ENCODE results near the gene SLC39A3. TPM values are rescaled to one million over a fixed set of nuclear protein-coding genes. Genes with fewer than 3 reads are reported as not detected.

The SLC39A3 gene
- total and polyA plus RNA-seq, 2 experiments from 2014 or later = 33.5 to 47.4 TPM

DNA sequence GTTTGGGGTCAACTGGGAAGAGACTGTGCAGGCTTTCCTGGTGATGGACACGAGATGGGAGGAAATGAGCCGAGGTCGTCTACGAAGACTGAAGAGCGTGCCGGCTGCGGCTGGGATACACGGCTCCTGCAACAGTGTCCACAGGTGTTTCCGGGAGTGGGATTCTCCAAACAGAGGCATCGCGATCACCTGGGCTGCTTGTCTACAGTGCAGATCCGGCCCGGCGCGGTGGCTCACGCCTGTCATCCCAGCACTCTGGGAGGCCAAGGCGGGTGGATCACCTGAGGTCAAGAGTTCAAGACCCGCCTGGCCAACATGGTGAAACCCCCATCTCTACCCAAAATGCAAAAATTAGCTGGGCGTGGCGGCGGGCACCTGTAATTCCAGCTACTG, 11.6 kb upstream of the SLC39A3 start:
- Mint-ChIP-seq H3K27ac (no peak overlapping the region), H3K36me3 (ENCODE audit: low read depth) (peaks cover 27% of the 10 kb centered on the region), H3K4me1 (no peaks in the 10 kb centered on the region), H3K27me3 (ENCODE audit: insufficient read depth, low read depth, poor library complexity) (peaks cover 16% of the 10 kb centered on the region), H3K4me3 (no peak overlapping the region), H3K9me3 (no peaks in the 10 kb centered on the region)
- TF ChIP-seq POLR2AphosphoS5 (IDR thresholded peaks at IDR 0.05; ENCODE audit: low read depth) (no peak), CREB1 (CRISPR knock-in tag; IDR thresholded peaks at IDR 0.05; ENCODE audit: low read depth) (no peak), ZNF331 (CRISPR knock-in tag; IDR thresholded peaks at IDR 0.05; ENCODE audit: low read depth) (no peak), ZNF114 (CRISPR knock-in tag; IDR thresholded peaks at IDR 0.05) (no peak), NANOG (IDR thresholded peaks at IDR 0.05; ENCODE audit: borderline replicate concordance) (no peak), STAT1 (IDR thresholded peaks at IDR 0.05; ENCODE audit: unreplicated experiment) (no peak), EZH2 (IDR thresholded peaks at IDR 0.05; ENCODE audit: low read depth, unreplicated experiment) (no peak), JUNB (IDR thresholded peaks at IDR 0.05; ENCODE audit: unreplicated experiment) (no peak)
- TF ChIP-seq, protein P1, sequence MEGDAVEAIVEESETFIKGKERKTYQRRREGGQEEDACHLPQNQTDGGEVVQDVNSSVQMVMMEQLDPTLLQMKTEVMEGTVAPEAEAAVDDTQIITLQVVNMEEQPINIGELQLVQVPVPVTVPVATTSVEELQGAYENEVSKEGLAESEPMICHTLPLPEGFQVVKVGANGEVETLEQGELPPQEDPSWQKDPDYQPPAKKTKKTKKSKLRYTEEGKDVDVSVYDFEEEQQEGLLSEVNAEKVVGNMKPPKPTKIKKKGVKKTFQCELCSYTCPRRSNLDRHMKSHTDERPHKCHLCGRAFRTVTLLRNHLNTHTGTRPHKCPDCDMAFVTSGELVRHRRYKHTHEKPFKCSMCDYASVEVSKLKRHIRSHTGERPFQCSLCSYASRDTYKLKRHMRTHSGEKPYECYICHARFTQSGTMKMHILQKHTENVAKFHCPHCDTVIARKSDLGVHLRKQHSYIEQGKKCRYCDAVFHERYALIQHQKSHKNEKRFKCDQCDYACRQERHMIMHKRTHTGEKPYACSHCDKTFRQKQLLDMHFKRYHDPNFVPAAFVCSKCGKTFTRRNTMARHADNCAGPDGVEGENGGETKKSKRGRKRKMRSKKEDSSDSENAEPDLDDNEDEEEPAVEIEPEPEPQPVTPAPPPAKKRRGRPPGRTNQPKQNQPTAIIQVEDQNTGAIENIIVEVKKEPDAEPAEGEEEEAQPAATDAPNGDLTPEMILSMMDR (conservative IDR thresholded peaks at IDR 0.05; ENCODE audit: low read depth in 2 of 2) = no peak
- TF ChIP-seq, protein P2, sequence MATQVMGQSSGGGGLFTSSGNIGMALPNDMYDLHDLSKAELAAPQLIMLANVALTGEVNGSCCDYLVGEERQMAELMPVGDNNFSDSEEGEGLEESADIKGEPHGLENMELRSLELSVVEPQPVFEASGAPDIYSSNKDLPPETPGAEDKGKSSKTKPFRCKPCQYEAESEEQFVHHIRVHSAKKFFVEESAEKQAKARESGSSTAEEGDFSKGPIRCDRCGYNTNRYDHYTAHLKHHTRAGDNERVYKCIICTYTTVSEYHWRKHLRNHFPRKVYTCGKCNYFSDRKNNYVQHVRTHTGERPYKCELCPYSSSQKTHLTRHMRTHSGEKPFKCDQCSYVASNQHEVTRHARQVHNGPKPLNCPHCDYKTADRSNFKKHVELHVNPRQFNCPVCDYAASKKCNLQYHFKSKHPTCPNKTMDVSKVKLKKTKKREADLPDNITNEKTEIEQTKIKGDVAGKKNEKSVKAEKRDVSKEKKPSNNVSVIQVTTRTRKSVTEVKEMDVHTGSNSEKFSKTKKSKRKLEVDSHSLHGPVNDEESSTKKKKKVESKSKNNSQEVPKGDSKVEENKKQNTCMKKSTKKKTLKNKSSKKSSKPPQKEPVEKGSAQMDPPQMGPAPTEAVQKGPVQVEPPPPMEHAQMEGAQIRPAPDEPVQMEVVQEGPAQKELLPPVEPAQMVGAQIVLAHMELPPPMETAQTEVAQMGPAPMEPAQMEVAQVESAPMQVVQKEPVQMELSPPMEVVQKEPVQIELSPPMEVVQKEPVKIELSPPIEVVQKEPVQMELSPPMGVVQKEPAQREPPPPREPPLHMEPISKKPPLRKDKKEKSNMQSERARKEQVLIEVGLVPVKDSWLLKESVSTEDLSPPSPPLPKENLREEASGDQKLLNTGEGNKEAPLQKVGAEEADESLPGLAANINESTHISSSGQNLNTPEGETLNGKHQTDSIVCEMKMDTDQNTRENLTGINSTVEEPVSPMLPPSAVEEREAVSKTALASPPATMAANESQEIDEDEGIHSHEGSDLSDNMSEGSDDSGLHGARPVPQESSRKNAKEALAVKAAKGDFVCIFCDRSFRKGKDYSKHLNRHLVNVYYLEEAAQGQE (IDR thresholded peaks at IDR 0.05; ENCODE audit: unreplicated experiment) = no peak
- TF ChIP-seq, protein P3, sequence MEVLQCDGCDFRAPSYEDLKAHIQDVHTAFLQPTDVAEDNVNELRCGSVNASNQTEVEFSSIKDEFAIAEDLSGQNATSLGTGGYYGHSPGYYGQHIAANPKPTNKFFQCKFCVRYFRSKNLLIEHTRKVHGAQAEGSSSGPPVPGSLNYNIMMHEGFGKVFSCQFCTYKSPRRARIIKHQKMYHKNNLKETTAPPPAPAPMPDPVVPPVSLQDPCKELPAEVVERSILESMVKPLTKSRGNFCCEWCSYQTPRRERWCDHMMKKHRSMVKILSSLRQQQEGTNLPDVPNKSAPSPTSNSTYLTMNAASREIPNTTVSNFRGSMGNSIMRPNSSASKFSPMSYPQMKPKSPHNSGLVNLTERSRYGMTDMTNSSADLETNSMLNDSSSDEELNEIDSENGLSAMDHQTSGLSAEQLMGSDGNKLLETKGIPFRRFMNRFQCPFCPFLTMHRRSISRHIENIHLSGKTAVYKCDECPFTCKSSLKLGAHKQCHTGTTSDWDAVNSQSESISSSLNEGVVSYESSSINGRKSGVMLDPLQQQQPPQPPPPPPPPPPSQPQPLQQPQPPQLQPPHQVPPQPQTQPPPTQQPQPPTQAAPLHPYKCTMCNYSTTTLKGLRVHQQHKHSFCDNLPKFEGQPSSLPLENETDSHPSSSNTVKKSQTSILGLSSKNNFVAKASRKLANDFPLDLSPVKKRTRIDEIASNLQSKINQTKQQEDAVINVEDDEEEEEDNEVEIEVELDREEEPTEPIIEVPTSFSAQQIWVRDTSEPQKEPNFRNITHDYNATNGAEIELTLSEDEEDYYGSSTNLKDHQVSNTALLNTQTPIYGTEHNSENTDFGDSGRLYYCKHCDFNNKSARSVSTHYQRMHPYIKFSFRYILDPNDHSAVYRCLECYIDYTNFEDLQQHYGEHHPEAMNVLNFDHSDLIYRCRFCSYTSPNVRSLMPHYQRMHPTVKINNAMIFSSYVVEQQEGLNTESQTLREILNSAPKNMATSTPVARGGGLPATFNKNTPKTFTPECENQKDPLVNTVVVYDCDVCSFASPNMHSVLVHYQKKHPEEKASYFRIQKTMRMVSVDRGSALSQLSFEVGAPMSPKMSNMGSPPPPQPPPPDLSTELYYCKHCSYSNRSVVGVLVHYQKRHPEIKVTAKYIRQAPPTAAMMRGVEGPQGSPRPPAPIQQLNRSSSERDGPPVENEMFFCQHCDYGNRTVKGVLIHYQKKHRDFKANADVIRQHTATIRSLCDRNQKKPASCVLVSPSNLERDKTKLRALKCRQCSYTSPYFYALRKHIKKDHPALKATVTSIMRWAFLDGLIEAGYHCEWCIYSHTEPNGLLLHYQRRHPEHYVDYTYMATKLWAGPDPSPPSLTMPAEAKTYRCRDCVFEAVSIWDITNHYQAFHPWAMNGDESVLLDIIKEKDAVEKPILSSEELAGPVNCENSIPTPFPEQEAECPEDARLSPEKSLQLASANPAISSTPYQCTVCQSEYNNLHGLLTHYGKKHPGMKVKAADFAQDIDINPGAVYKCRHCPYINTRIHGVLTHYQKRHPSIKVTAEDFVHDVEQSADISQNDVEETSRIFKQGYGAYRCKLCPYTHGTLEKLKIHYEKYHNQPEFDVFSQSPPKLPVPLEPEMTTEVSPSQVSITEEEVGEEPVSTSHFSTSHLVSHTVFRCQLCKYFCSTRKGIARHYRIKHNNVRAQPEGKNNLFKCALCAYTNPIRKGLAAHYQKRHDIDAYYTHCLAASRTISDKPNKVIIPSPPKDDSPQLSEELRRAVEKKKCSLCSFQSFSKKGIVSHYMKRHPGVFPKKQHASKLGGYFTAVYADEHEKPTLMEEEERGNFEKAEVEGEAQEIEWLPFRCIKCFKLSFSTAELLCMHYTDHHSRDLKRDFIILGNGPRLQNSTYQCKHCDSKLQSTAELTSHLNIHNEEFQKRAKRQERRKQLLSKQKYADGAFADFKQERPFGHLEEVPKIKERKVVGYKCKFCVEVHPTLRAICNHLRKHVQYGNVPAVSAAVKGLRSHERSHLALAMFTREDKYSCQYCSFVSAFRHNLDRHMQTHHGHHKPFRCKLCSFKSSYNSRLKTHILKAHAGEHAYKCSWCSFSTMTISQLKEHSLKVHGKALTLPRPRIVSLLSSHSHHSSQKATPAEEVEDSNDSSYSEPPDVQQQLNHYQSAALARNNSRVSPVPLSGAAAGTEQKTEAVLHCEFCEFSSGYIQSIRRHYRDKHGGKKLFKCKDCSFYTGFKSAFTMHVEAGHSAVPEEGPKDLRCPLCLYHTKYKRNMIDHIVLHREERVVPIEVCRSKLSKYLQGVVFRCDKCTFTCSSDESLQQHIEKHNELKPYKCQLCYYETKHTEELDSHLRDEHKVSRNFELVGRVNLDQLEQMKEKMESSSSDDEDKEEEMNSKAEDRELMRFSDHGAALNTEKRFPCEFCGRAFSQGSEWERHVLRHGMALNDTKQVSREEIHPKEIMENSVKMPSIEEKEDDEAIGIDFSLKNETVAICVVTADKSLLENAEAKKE (CRISPR knock-in tag; IDR thresholded peaks at IDR 0.05) = no peak
- TF ChIP-seq, protein P4, sequence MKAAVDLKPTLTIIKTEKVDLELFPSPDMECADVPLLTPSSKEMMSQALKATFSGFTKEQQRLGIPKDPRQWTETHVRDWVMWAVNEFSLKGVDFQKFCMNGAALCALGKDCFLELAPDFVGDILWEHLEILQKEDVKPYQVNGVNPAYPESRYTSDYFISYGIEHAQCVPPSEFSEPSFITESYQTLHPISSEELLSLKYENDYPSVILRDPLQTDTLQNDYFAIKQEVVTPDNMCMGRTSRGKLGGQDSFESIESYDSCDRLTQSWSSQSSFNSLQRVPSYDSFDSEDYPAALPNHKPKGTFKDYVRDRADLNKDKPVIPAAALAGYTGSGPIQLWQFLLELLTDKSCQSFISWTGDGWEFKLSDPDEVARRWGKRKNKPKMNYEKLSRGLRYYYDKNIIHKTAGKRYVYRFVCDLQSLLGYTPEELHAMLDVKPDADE (IDR thresholded peaks at IDR 0.05) = no peak
- H3K36me3 ChIP-seq (ENCODE audit: insufficient read depth) = peaks cover 2% of the 10 kb centered on the region; the same call in 1 of the 2 replicates
- H3K4me2 ChIP-seq = no peak overlapping the region
- ATAC-seq (no peak), DNase-seq (ENCODE audit: low spot score) (no peak)
- 0 out of 2 replicates have a peak, but pooled peaks cover 3% of the 10 kb centered on the region for H3F3A ChIP-seq (replicated peaks; ENCODE audit: low read depth)
- no peaks in the 10 kb centered on the region for H3K4me1 ChIP-seq (ENCODE audit: insufficient read depth)
- H4K20me1 ChIP-seq (replicated peaks; ENCODE audit: insufficient read depth) = no peaks in the 10 kb centered on the region; the same call in 1 of the 2 replicates
- no peak overlapping the region for H2AFZ ChIP-seq
- no peaks in the 10 kb centered on the region for H3K9me2 ChIP-seq (ENCODE audit: insufficient read depth)
- no peaks in the 10 kb centered on the region for H3K79me2 ChIP-seq (replicated peaks; ENCODE audit: insufficient read depth)
- no peak overlapping the region for H3K27ac ChIP-seq (ENCODE audit: low read depth)
- no peaks in the 10 kb centered on the region for H3K27me3 ChIP-seq (ENCODE audit: insufficient read depth)
- no peak overlapping the region for H3K4me3 ChIP-seq

All from GM23338 (cell line).